AG10803 (cell line): ENCODE data around the gene SIRPG.

Experiments used
- DNase-seq: peaks from one replicate; pipeline ENCODE4 v3.0.0; 2010; ENCODE audit warnings: low read depth
- H3K4me3 ChIP-seq: 2 replicates; pipeline ENCODE4 v1.5.1; 2011; ENCODE audit warnings: mild to moderate bottlenecking, low read length, control low read depth
- TF ChIP-seq, protein P1 (sequence below): conservative IDR thresholded peaks from 2 replicates; pipeline ENCODE4 v1.5.1; 2011; ENCODE audit warnings: mild to moderate bottlenecking, low read length, control low read depth, inconsistent platforms

The SIRPG gene

DNA sequence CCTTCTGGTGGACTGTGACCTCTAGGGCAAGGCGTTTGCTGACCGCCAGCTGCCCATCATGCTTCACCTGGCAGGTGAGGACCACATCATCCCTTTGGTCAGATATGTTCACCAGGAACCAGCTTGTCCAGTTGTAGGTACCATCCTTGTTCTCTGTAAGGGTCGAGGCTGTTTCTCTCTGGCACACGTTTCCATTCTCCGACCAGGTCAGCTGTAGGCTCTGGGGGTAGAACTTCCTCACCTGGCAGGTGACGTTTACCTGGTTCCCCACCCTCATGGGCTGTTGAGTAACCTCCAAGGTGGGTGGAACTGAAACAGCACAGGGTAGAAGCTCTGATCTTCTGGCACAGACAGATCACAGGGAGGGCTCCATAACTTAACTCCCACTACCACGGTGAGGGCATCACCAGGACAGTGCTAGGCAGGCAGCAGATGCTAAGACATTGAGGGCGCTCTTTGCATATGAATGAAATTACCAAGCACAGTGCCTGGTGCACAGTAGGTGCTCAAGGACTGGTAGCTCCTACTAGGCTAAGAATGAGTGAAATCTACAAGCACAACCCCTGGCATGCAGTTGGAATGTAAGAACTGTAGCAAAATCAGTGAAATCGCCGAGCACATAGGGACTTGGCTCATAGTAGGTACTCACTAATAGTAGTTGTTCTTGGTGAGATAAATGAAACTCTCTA, 22.1 kb downstream of the SIRPG start:
- H3K4me3 ChIP-seq: no peak overlapping the region
- DNase-seq: no peak
- TF ChIP-seq, protein P1, sequence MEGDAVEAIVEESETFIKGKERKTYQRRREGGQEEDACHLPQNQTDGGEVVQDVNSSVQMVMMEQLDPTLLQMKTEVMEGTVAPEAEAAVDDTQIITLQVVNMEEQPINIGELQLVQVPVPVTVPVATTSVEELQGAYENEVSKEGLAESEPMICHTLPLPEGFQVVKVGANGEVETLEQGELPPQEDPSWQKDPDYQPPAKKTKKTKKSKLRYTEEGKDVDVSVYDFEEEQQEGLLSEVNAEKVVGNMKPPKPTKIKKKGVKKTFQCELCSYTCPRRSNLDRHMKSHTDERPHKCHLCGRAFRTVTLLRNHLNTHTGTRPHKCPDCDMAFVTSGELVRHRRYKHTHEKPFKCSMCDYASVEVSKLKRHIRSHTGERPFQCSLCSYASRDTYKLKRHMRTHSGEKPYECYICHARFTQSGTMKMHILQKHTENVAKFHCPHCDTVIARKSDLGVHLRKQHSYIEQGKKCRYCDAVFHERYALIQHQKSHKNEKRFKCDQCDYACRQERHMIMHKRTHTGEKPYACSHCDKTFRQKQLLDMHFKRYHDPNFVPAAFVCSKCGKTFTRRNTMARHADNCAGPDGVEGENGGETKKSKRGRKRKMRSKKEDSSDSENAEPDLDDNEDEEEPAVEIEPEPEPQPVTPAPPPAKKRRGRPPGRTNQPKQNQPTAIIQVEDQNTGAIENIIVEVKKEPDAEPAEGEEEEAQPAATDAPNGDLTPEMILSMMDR: no peak

DNA sequence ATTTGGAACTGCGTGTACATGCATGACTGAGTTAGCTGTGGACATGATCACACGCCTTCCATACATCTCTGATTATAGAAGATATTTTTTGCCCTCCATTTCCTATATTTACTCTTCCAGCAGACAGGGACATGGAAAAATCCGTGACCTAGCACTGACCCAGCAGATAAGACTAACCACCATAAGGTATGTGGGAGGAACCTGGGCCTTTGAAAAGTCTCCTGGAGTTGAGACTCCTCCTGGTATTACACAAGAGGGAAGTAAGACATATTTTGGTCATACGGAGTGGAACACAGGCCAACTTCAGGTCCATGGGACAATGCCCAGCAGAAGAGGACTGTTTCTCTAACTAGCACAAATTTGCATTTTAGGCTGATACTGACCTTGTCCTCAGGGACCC, 24.0 kb downstream of the SIRPG start:
- TF ChIP-seq, protein P1: no peak
- no peak for DNase-seq

DNA sequence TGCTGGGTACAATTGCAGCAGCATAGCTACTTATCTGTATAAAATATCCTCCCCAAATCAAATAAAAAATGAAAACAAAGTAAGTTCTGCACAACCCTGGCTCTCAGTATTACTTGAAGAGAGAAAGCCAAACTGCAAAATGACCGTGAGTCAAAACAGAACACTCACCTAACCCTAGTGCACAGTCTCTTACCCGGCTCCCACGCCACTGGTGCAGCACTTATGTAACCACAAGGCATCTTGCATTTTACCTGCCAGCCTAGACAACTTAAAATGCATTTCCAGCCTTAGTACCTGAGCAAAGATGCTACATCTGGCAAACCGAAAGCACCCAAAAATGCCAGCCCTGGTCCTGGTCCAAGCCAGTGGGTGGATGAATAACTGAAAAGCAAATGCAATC, 25.4 kb downstream of the SIRPG start:
- TF ChIP-seq, protein P1: no peak
- H3K4me3 ChIP-seq: no peak overlapping the region
- no peak for DNase-seq

More for the DNA sequence above, 24.0 kb downstream of the SIRPG start:
- H3K4me3 ChIP-seq: no peak overlapping the region

DNA sequence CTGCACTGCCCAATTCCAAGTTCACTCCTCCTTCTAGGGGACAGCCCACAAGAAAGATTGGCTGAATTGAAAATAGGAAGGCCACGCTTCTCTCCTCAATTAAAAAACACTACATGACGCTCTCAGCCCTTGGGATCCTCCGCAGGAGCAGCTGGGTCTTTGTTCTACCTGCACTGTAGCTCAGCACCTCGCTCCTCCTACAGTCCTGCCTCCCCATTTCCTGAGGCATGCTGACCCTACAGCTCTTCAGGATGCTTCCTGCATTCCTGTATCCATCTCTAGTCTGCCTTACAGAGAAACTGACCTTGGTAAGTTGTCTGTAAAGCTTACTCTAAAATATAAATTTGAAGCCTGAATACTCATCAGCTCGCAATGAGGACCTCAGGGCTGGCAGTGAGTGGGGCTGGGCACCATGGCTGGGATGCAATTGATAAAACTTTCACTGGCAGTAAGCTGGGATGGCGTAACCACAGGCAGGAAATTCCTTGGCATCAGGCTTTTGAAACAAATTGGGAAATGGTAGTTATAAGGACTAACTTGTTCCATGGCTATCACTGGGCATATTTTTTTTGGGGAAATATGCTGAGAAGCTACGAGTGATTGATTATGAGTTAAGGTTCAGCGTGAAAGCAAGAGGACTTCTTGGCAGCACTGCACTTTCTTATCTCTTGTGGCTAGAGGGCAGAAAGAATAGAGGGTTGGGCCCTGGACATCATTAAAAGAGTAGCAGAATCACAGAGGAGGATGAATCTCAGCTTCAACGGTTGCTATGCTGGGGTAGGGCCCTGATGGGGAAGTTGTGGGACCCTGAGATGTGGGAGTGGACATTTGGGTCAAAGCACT, 26.0 kb downstream of the SIRPG start:
- H3K4me3 ChIP-seq: no peak overlapping the region
- peak; percentile 17 for DNase-seq
- TF ChIP-seq, protein P1: no peak

DNA sequence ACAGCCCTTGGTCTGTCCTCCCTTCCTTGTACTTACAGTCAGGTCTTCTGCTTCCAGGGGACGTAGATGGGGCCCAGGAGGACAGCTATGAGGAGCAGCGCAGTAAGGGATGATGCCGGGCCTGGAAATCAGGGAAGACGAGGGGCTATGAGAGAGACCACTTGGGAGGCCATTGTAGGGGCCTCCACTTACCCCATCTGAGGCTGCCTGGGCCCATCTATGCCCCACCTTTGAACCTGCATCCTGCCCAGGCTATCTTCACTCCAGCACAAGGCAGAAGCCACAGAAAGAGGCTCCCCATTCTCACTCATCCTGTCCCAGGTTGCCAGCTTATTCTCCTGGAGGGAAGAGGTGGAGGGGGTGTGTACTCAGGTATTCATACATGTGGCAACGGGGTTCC, 27.4 kb downstream of the SIRPG start:
- H3K4me3 ChIP-seq: no peak overlapping the region
- no peak for DNase-seq
- TF ChIP-seq, protein P1: no peak

DNA sequence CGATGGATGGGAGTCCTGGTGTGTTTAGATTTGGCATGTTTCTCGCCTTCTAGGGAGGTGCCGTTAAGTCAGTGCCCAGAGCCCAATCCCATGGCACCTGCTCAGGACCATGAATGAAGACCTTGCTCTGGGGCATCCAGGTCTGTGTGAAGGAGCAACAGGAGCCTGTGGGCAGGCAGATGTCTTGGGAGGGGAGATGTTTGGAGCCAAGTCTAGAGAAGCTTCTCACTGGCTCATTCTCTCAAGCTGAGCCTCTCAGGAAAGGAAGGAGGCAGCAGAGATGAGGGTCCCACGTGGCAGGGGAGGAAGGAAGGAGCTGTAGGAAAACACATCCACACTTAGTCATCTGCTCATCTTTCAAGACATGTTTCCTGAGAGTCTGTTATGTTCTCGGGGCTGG, 28.3 kb downstream of the SIRPG start:
- TF ChIP-seq, protein P1: no peak
- no peak overlapping the region for H3K4me3 ChIP-seq
- no peak for DNase-seq

DNA sequence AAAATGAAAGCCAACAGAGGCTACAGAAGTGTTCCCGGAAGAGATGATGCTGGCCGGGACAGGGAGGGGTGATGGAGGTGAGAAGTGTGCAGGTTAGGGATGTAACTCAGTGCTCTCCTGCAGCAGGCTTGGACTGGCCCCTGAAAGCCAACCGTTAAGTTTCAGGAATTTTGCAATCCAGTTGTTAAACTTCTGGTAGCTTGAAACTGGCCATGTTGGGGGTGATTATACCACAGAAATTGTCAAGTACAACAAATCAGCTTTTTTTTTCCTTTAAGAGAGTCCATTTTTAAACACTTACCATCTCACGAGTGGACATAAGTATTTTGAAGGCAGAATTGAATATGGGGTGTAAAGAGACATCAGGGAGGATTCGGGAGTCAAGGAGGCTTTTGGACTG, 29.0 kb downstream of the SIRPG start:
- TF ChIP-seq, protein P1: no peak
- DNase-seq: no peak
- no peak overlapping the region for H3K4me3 ChIP-seq
